ENCODE results near the gene DENND1A. TPM values are rescaled to one million over a fixed set of nuclear protein-coding genes. Genes with fewer than 3 reads are reported as not detected.
"Not testable (repeated sequence)": the region's sequence is repeated elsewhere in the genome, so short reads cannot be mapped to it uniquely, and the experiment has no call there.

The DENND1A gene
- total RNA-seq, 1 experiment from 2014 or later: 45.3 TPM

GRCh38 chr9:123927625-123928532, 2.0 kb downstream of the DENND1A start:
- no peak for DNase-seq (ENCODE audit: low spot score)
- in situ Hi-C loops (cut with HindIII; ENCODE audit: low sequenced_read_pairs): no loop called here

GRCh38 chr9:123926941-123927340, 3.0 kb downstream of the DENND1A start:
- in situ Hi-C loops (cut with HindIII; ENCODE audit: low sequenced_read_pairs): no loop called here

DNA sequence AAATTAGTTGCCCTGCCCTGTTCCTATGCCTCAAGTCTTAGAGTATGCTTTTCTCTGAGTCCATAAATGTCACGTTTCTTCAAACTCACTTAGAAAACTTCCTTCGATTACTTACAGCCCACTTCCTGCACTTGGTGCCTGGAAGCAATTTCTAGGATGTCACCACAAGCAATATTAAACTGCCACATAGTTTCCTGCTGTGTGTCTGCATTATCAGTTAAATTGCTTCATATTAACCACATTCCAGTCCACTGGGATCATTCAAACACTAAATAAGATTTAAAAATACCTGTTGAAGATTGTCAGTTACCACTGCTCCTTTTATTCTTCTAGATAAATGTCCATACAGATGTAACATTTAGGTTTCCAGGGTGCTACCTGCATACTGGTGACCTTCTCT, 4.1 kb downstream of the DENND1A start:
- in situ Hi-C loops (cut with HindIII; ENCODE audit: low sequenced_read_pairs): no loop called here

More at GRCh38 chr9:123926941-123927340, 3.0 kb downstream of the DENND1A start:
- DNase-seq (ENCODE audit: low spot score): no peak

GRCh38 chr9:123925161-123925560, 4.8 kb downstream of the DENND1A start:
- in situ Hi-C loops (cut with HindIII; ENCODE audit: low sequenced_read_pairs): no loop called here
- no peak for DNase-seq (ENCODE audit: low spot score)

More for the DNA sequence above, 4.1 kb downstream of the DENND1A start:
- DNase-seq (ENCODE audit: low spot score): no peak

GRCh38 chr9:123924727-123925126, 5.2 kb downstream of the DENND1A start:
- DNase-seq (ENCODE audit: low spot score): no peak
- in situ Hi-C loops (cut with HindIII; ENCODE audit: low sequenced_read_pairs): no loop called here

GRCh38 chr9:123923884-123924283, 6.0 kb downstream of the DENND1A start:
- no peak for DNase-seq (ENCODE audit: low spot score)
- in situ Hi-C loops (cut with HindIII; ENCODE audit: low sequenced_read_pairs): no loop called here

GRCh38 chr9:123923377-123923776, 6.5 kb downstream of the DENND1A start:
- in situ Hi-C loops (cut with HindIII; ENCODE audit: low sequenced_read_pairs): no loop called here
- DNase-seq (ENCODE audit: low spot score): no peak

DNA sequence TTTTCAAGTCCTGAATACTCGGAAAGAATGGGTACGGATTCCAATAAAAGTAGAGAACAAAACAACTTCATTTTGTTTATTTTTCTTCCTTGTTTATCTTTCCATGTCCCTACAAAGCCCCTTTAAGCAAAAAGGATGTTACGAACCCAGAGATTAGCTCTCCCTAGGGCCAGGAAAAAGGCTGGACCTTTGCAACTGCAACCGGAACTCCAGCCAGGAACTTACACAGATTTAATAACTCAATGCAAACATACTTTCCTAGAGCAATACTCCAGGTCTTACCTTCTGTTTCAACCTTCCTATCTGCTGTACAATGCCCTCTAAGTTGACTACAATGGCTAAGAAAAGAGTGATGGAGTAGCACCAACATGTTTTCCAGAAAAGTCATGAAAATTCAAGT, 7.0 kb downstream of the DENND1A start:
- in situ Hi-C loops (cut with HindIII; ENCODE audit: low sequenced_read_pairs): no loop called here
- no peak for DNase-seq (ENCODE audit: low spot score)

- no peak for DNase-seq (ENCODE audit: low spot score)
- in situ Hi-C loops (cut with HindIII; ENCODE audit: low sequenced_read_pairs): no loop called here
These were observed 7.5 kb downstream of the DENND1A start for GRCh38 chr9:123922431-123922830.

GRCh38 chr9:123914517-123915196, 15.3 kb downstream of the DENND1A start:
- in situ Hi-C loops (cut with HindIII; ENCODE audit: low sequenced_read_pairs): no loop called here
- DNase-seq (ENCODE audit: low spot score): no peak

DNA sequence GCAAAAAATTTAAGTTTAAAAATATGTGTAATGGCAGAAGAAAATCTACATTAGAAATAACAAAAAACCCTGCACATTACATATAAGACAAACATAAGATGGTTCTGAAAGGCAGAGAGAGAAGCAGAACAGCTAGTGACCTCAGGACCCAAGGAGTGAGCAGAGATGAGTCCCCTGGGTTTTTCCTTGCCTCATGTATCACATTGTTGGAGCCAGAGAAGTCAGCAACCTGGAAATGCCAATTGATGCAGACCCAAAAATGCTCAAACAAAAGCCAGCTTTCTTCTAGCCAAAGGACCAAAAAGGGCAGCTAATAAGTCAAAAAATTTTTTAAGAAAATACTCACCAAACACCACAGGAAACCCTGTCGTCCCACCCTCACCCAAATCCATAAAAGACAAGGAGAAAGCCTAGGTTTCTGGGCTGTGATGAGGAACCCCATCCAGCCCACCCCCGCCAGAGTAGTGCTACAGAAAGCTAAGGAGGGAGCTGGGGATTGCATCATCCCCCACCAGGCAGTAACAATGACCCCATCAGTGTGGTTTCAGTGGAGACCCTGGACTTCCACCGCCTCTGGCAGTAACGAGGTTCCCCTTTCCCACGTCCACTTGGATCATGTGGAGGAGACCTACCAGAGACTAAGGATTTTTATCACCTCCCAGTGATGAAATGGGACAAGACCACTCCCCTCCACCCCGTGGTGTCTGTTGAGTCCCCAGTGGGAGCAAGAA, 17.6 kb downstream of the DENND1A start:
- DNase-seq (ENCODE audit: low spot score): no peak
- in situ Hi-C loops (cut with HindIII; ENCODE audit: low sequenced_read_pairs): no loop called here

DNA sequence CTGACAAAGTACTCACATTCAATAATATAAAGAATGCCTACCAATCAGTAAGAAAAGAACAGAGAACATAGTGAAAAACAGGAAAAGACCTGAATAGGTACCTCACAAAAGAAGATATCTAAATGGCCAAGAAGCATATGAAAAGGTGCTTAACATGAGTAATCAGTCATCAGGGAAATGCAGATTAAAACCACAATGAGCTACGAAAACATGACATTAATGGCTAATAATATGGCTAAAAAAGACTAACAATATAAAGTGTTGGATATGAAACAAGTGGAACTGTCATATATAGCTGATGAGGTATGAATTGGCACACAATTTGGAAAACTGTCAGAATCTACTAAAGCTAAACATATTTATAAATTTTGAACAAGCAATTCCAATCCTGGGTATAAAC, 18.9 kb downstream of the DENND1A start:
- DNase-seq (ENCODE audit: low spot score): no peak
- in situ Hi-C loops (cut with HindIII; ENCODE audit: low sequenced_read_pairs): no loop called here

GRCh38 chr9:123909192-123909591, 20.7 kb downstream of the DENND1A start:
- in situ Hi-C loops (cut with HindIII; ENCODE audit: low sequenced_read_pairs); DNase-seq (ENCODE audit: low spot score): not testable (repeated sequence)

GRCh38 chr9:123903550-123903949, 26.4 kb downstream of the DENND1A start:
- in situ Hi-C loops (cut with HindIII; ENCODE audit: low sequenced_read_pairs); DNase-seq (ENCODE audit: low spot score): not testable (repeated sequence)

GRCh38 chr9:123894822-123895221, 35.1 kb downstream of the DENND1A start:
- in situ Hi-C loops (cut with HindIII; ENCODE audit: low sequenced_read_pairs): no loop called here

DNA sequence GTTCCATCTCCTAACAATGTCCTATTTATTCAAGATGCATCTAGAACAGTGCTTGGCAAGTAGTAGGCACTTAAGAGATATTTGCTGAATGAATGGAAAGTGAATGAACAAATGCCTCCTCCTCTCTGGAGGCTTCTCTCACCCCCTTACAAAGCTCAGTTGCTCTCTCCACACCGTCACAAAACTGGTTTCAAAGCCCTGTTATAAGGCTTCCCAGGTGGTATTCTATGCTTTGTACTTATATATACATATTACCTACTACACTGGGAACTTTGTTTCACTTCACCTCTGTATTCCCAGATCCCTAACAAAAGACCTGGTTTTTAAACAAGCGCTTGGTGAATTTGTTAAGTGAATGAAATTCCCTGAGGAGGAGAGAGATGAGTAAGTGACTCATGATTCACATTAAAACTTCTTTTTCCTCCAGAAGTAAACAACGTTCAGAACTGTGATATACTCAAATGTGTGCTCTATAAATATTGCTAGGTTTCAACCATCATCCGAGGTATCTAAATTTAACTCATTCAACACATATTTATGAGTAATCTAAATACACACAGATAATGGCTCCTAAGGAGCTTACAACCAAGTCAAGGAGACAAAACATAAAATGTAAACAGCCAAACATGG, 36.0 kb downstream of the DENND1A start:
- in situ Hi-C loops (cut with HindIII; ENCODE audit: low sequenced_read_pairs): no loop called here
- no peak for DNase-seq (ENCODE audit: low spot score)

More at GRCh38 chr9:123894822-123895221, 35.1 kb downstream of the DENND1A start:
- no peak for DNase-seq (ENCODE audit: low spot score)

DNA sequence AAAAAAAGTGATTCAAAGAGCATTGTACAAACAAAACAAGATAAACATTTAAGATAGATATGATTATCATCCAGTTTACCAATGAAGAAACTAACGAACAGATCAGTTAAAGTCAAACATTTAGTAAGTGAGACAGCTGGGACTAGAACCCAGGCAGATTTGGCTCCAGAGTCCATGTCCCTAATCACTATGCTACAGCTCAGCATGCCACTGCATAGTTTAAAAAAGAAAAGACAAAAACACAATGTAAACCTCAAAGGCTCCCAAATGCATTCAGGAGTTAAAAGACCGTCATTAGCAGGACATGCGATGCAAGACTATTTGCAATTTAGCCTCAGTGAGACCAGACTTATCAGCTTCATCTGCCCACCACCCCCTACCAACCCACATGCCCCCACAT, 36.8 kb downstream of the DENND1A start:
- DNase-seq (ENCODE audit: low spot score): no peak
- in situ Hi-C loops (cut with HindIII; ENCODE audit: low sequenced_read_pairs): no loop called here

- in situ Hi-C loops (cut with HindIII; ENCODE audit: low sequenced_read_pairs): no loop called here
- DNase-seq (ENCODE audit: low spot score): no peak
These were observed 42.1 kb downstream of the DENND1A start for GRCh38 chr9:123887837-123888236.

DNA sequence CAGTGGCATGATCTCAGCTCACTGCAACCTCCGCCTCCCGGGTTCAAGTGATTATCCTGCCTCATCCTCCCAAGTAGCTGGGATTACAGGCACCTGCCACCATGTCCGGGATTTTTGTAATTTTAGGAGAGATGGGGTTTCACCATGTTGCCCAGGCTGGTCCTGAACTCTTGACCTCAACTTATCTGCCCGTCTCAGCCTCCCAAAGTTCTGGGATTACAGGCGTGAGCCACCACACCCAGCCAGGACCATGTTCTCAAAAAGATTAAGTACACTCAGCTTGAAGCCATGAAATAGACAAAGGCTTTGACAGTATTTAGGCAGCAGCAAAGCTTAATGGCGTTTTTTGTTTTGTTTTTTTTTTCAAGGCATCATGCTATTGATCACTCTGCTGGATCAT, 44.1 kb downstream of the DENND1A start:
- in situ Hi-C loops (cut with HindIII; ENCODE audit: low sequenced_read_pairs); DNase-seq (ENCODE audit: low spot score): not testable (repeated sequence)
